Measurements from ENCODE around the gene LINC00305.

- TF ChIP-seq YY1 (IDR thresholded peaks at IDR 0.05; ENCODE audit: insufficient read depth, insufficient read length) (no peak), ZNF274 (IDR thresholded peaks at IDR 0.05; ENCODE audit: low read depth, low read length) (no peak), SUZ12 (IDR thresholded peaks at IDR 0.05; ENCODE audit: extremely low read depth, insufficient read depth, insufficient read length) (no peak)
These were observed 30.7 kb upstream of the LINC00305 start for GRCh38 chr18:64179556-64180080.

Measured in NT2/D1 (cell line).